GM12878 (cell line): Measurements from ENCODE around the gene ARID5B. TPM values are rescaled to one million over a fixed set of nuclear protein-coding genes. Genes with fewer than 3 reads are reported as not detected.

Experiments
- ATAC-seq: fragments of 200-7000 bp; cut with Tn5 transposase; 3 replicates; pipeline ENCODE4 v1.9.1; 2020; ENCODE audit warnings: mild to moderate bottlenecking, moderate library complexity
- BruUV-seq: library from RNA; stranded (reverse); fragments of 400-500 nt; replicated peaks from 2 replicates; lab custom pipeline; 2021; lab: Mats Ljungman, UMichigan
- CTCF ChIA-PET: fragments of 300-600 bp; sonication (Branson Sonifier 250); formaldehyde crosslinking; extraction: SDS; loops from one replicate; lab custom pipeline; 2021; ENCODE audit warnings: inconsistent platforms; lab: Yijun Ruan, JAX
- POLR2A ChIA-PET: fragments of 350-600 bp; formaldehyde crosslinking; extraction: SDS; loops from one replicate; lab custom pipeline; 2021; ENCODE audit warnings: inconsistent platforms; lab: Charles Lee
- RAD21 ChIA-PET: fragments of 300-600 bp; sonication (Branson Sonifier 250); formaldehyde crosslinking; loops from one replicate; lab custom pipeline; 2023; ENCODE audit warnings: antibody characterized with exemption; ENCODE audit not compliant: unreplicated experiment; lab: Charles Lee
- SMC1A ChIA-PET: fragments of 300-600 bp; sonication (Branson Sonifier 250); formaldehyde crosslinking; loops from one replicate; lab custom pipeline; 2023; ENCODE audit not compliant: unreplicated experiment, uncharacterized antibody; lab: Charles Lee
- DNase-seq: peaks from one replicate; pipeline ENCODE4 v3.0.0-alpha.2; 2011; ENCODE audit warnings: low read depth, low spot score
- FAIRE-seq: peaks from 3 replicates; lab custom pipeline; 2011; peaks lifted over from hg19 to GRCh38; lab: Jason Lieb, UNC
- H2AFZ ChIP-seq: 2 replicates; pipeline ENCODE4 v1.6.0; 2011; ENCODE audit warnings: low read depth, low read length, control low read depth; ENCODE audit not compliant: control insufficient read depth
- H3K27ac ChIP-seq: 2 replicates; pipeline ENCODE4 v1.5.1; 2011; ENCODE audit warnings: control low read depth; ENCODE audit not compliant: control insufficient read depth, insufficient read depth
- H3K27me3 ChIP-seq, 2 experiments: replicated peaks in 1 of 2; 2 replicates each; pipeline versions ENCODE4 v1.6.0 to v1.6.1; 2011; ENCODE audit warnings: low read length in 1 of 2; ENCODE audit not compliant: control insufficient read depth in 2 of 2, insufficient read depth in 2 of 2
- H3K36me3 ChIP-seq, 2 experiments: 2 replicates each; pipeline ENCODE4 v1.5.1; 2011; ENCODE audit warnings: low read length in 1 of 2; ENCODE audit not compliant: control insufficient read depth in 2 of 2, insufficient read depth in 2 of 2
- H3K4me1 ChIP-seq: 2 replicates; pipeline ENCODE4 v1.6.1; 2011; ENCODE audit warnings: mild to moderate bottlenecking, low read length, moderate library complexity, mixed read lengths; ENCODE audit not compliant: control insufficient read depth, insufficient read depth
- H3K4me2 ChIP-seq: 2 replicates; pipeline ENCODE4 v1.6.0; 2011; ENCODE audit warnings: control low read depth; ENCODE audit not compliant: control insufficient read depth, insufficient read depth
- H3K4me3 ChIP-seq: fragments of 200-600 bp; sonication (generic); 2 replicates; pipeline ENCODE4 v1.5.1; 2016
- H3K79me2 ChIP-seq: 2 replicates; pipeline ENCODE4 v1.6.0; 2011; ENCODE audit warnings: low read length; ENCODE audit not compliant: control insufficient read depth, insufficient read depth
- H3K9ac ChIP-seq: 2 replicates; pipeline ENCODE4 v1.8.0; 2011; ENCODE audit warnings: low read length, control low read depth, mixed read lengths; ENCODE audit not compliant: control insufficient read depth, insufficient read depth
- H3K9me3 ChIP-seq: replicated peaks from 3 replicates; pipeline ENCODE4 v1.5.1; 2011; ENCODE audit warnings: mild to moderate bottlenecking, low read length; ENCODE audit not compliant: control insufficient read depth, insufficient read depth
- H4K20me1 ChIP-seq: 2 replicates; pipeline ENCODE4 v1.6.0; 2011; ENCODE audit not compliant: control insufficient read depth, insufficient read depth
- ASH2L ChIP-seq: fragments of 300-600, 200-600 bp; sonication (generic); IDR thresholded peaks from 2 replicates; pipeline ENCODE4 v1.6.1; 2017; ENCODE audit warnings: low read depth, mild to moderate bottlenecking, borderline replicate concordance
- CBX3 ChIP-seq: fragments of 200-600 bp; sonication (generic); IDR thresholded peaks from 2 replicates; pipeline ENCODE4 v1.6.1; 2016; ENCODE audit warnings: low read depth, borderline replicate concordance
- GATAD2B ChIP-seq: fragments of 450-650 bp; conservative IDR thresholded peaks from 2 replicates; pipeline ENCODE4 v1.6.1; 2017; ENCODE audit warnings: low read depth, mild to moderate bottlenecking, moderate library complexity
- IRF5 ChIP-seq: fragments of 450-650 bp; IDR thresholded peaks from 2 replicates; pipeline ENCODE4 v1.6.1; 2017; ENCODE audit warnings: borderline replicate concordance
- MEF2B ChIP-seq: fragments of 450-650 bp; IDR thresholded peaks from 2 replicates; pipeline ENCODE4 v1.6.1; 2018; ENCODE audit warnings: mild to moderate bottlenecking, moderate library complexity; ENCODE audit not compliant: partially characterized antibody, poor library complexity, severe bottlenecking
- NFXL1 ChIP-seq: fragments of 450-650 bp; IDR thresholded peaks from 2 replicates; pipeline ENCODE4 v1.6.1; 2017; ENCODE audit warnings: antibody characterized with exemption, mild to moderate bottlenecking, borderline replicate concordance
- NFYA ChIP-seq: IDR thresholded peaks from 2 replicates; pipeline ENCODE4 v1.6.1; 2011; ENCODE audit warnings: low read depth, mild to moderate bottlenecking, low read length, improper control_type of control experiment, borderline replicate concordance
- NR2C2 ChIP-seq: IDR thresholded peaks from 2 replicates; pipeline ENCODE4 v1.6.1; 2011; ENCODE audit warnings: borderline replicate concordance, low read depth; ENCODE audit not compliant: control insufficient read depth, insufficient read length
- NR2F1 ChIP-seq: fragments of 450-650 bp; conservative IDR thresholded peaks from 2 replicates; pipeline ENCODE4 v1.6.1; 2017; ENCODE audit warnings: mild to moderate bottlenecking
- RELA ChIP-seq: fragments of 450-650 bp; IDR thresholded peaks from 2 replicates; pipeline ENCODE4 v1.8.0; 2014; ENCODE audit warnings: borderline replicate concordance; ENCODE audit not compliant: partially characterized antibody
- REST ChIP-seq: IDR thresholded peaks from 2 replicates; pipeline ENCODE4 v1.6.1; 2012; ENCODE audit warnings: mild to moderate bottlenecking, low read depth, low read length
- SP1 ChIP-seq: IDR thresholded peaks from one replicate; pipeline ENCODE4 v1.6.1; 2011; ENCODE audit warnings: low read depth, low read length
- YBX1 ChIP-seq: fragments of 450-650 bp; IDR thresholded peaks from 2 replicates; pipeline ENCODE4 v1.6.1; 2016; ENCODE audit warnings: antibody characterized with exemption
- WGBS: methylation state at CpG from one replicate; pipeline ENCODE4 v1.1.6; 2016; ENCODE audit warnings: low lambda C conversion rate; ENCODE audit not compliant: insufficient replicate concordance, insufficient coverage; ENCODE audit errors: missing lambda C conversion rate; 5-methylcytosine and 5-hydroxymethylcytosine counted together
- in situ Hi-C: fragments of 300-500 bp; cut with MboI; formaldehyde crosslinking; loops from 9 replicates; pipeline ENCODE4 v1.14.3; 2018; ENCODE audit warnings: mixed read lengths
- intact Hi-C: fragments of 100-400 bp; cut with micrococcal nuclease; formaldehyde crosslinking; loops from one replicate; pipeline ENCODE4 v1.14.2; 2022; ENCODE audit not compliant: unreplicated experiment
- polyA plus RNA-seq, 11 experiments: library from polyadenylated mRNA; depleted of rRNA in 4 of 11; unstranded in 6 of 11; stranded (reverse) in 5 of 11; fragments of >200 nt; fragmentation: Nextera tagmentation in 4 of 11; fragmentation: Illumina TruSeq in 1 of 11; extraction: Ambion mirVana in 4 of 11; extraction: Trizol in 1 of 11; gene quantifications; 1 replicate in 1 of 11; 2 replicates in 10 of 11; pipeline versions ENCODE4 v1.2.1 to v1.2.3, GENCODE V29; 2011 to 2016; ENCODE audit warnings: inconsistent platforms in 2 of 11, missing spikeins in 2 of 11, low read depth in 1 of 11
- total RNA-seq, 4 experiments: library from RNA; depleted of rRNA in 3 of 4; stranded (reverse); fragments of >200 nt in 3 of 4; fragmentation: Illumina TruSeq in 1 of 4; extraction: Trizol in 1 of 4; gene quantifications; 2 replicates each; pipeline versions ENCODE4 v1.2.1 to v1.2.3, GENCODE V29; 2013 to 2021

ARID5B gene
- total and polyA plus RNA-seq, 10 of the 15 experiments (the other 5 are each of a cell fraction or from before 2014, with no cell fraction given), result 2.7 to 8.5 (median 6.1) TPM

DNA sequence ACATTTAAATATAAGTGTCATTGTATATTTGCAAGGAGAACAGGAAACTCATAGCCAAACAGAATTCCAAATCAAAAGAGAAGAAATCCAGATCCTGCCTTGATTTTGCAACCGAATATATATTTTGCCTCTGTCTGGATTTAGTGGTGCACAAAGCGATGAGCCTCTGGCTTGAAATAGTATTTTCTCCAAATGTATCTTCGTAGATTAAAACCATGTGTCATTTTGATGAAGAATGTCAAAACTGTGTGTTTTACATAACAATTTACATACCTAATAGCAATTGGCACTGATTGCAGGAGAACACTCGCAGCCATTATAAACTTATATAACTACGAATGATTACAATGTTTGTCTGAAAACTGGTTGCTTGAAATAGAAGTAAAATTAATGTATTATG, 156.4 kb downstream of the ARID5B start:
- no peak overlapping the region for H3K4me2 ChIP-seq
- BruUV-seq, result no TSS peak
- H2AFZ ChIP-seq, result no peak overlapping the region
- H3K79me2 ChIP-seq, result peaks cover 27% of the 10 kb centered on the region
- H3K4me1 ChIP-seq, result peaks cover 23% of the 10 kb centered on the region
- CTCF ChIA-PET, result no interaction called here
- RAD21 ChIA-PET, result no interaction called here
- H3K9ac ChIP-seq, result no peak overlapping the region
- SMC1A ChIA-PET, result interaction anchor here (2.1 kb wide), 1 partner anchor 32 kb away, joined by 4 read pairs; no protein-coding TSS in a partner anchor
- H3K9me3 ChIP-seq, result no peaks in the 10 kb centered on the region; the same call in 1 of the 3 replicates
- H3K4me3 ChIP-seq, result no peak overlapping the region
- 92% methylated on average over 5 of the region's 5 CpGs for WGBS
- TF ChIP-seq SP1 (no peak), CBX3 (no peak), RELA (no peak), NFXL1 (no peak), ASH2L (no peak), IRF5 (no peak)
- no peak overlapping the region for H3K27ac ChIP-seq
- FAIRE-seq, result no peak
- no peaks in the 10 kb centered on the region for H3K27me3 ChIP-seq
- no peak for DNase-seq
- H3K36me3 ChIP-seq, result peaks cover 0 to 10% of the 10 kb centered on the region in 2 experiments
- POLR2A ChIA-PET, result no interaction called here
- ATAC-seq, result no peak
- no peaks in the 10 kb centered on the region for H4K20me1 ChIP-seq
- in situ Hi-C loops, result no loop called here
- intact Hi-C loops, result no loop called here

GRCh38 chr10:62058476-62058875, 157.0 kb downstream of the ARID5B start:
- ChIA-PET SMC1A (interaction anchor here (2.1 to 4.0 kb wide), 2 partner anchors 8 to 31 kb away, joined by 4 to 25 read pairs; no protein-coding TSS in a partner anchor), POLR2A (no interaction called here), RAD21 (no interaction called here), CTCF (interaction anchor here (1.6 kb wide), 1 partner anchor 162 kb away, joined by 4 read pairs; no protein-coding TSS in a partner anchor)
- H3K9ac ChIP-seq, result no peak overlapping the region
- no peak overlapping the region for H3K4me3 ChIP-seq
- H3K79me2 ChIP-seq, result peaks cover 21% of the 10 kb centered on the region
- H3K4me2 ChIP-seq, result no peak overlapping the region
- no peaks in the 10 kb centered on the region; the same call in 1 of the 3 replicates for H3K9me3 ChIP-seq
- H3K27me3 ChIP-seq, result no peaks in the 10 kb centered on the region
- no peak for DNase-seq
- no peak for ATAC-seq
- BruUV-seq, result no TSS peak
- in situ Hi-C loops (no loop called here), intact Hi-C loops (no loop called here)
- peaks cover 0 to 7% of the 10 kb centered on the region in 2 experiments for H3K36me3 ChIP-seq
- WGBS, result 24% methylated on average over 2 of the region's 2 CpGs
- no peak overlapping the region for H3K27ac ChIP-seq
- H3K4me1 ChIP-seq, result peaks cover 17% of the 10 kb centered on the region
- H2AFZ ChIP-seq, result no peak overlapping the region
- no peak for FAIRE-seq
- no peaks in the 10 kb centered on the region for H4K20me1 ChIP-seq
- TF ChIP-seq NR2F1, result no peak
- no peak for TF ChIP-seq REST
- no peak for TF ChIP-seq MEF2B
- no peak for TF ChIP-seq YBX1
- no peak for TF ChIP-seq NFYA
- no peak for TF ChIP-seq GATAD2B
- TF ChIP-seq NR2C2, result no peak
